Measurements from ENCODE around the gene LRRC55.
"Not testable (repeated sequence)": the region's sequence is repeated elsewhere in the genome, so short reads cannot be mapped to it uniquely, and the experiment has no call there.

The LRRC55 gene

GRCh38 chr11:57160665-57161064 lies 21.1 kb upstream of the LRRC55 start:
- DNase-seq: no peak

DNA sequence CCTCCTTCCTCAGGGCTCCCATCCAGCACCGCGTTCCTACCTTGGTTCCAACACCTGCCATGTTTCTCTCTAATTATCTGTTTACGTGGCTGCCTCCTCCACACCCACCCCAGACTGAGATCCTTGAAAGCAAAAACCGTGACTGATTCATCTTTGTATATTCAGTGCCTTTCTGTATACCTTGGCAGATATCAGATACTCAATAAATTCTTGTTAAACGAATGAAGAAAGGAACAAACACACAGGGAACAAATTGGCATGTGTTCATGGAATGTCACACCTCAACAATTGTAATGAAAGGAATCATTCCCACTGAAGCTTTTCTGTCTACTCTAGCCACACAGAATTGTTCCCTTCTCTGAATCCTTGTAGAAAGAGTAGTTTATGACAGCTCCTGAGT lies 20.4 kb upstream of the LRRC55 start:
- DNase-seq: no peak

- no peak for DNase-seq
These were observed 19.4 kb upstream of the LRRC55 start for GRCh38 chr11:57162179-57162898.

DNA sequence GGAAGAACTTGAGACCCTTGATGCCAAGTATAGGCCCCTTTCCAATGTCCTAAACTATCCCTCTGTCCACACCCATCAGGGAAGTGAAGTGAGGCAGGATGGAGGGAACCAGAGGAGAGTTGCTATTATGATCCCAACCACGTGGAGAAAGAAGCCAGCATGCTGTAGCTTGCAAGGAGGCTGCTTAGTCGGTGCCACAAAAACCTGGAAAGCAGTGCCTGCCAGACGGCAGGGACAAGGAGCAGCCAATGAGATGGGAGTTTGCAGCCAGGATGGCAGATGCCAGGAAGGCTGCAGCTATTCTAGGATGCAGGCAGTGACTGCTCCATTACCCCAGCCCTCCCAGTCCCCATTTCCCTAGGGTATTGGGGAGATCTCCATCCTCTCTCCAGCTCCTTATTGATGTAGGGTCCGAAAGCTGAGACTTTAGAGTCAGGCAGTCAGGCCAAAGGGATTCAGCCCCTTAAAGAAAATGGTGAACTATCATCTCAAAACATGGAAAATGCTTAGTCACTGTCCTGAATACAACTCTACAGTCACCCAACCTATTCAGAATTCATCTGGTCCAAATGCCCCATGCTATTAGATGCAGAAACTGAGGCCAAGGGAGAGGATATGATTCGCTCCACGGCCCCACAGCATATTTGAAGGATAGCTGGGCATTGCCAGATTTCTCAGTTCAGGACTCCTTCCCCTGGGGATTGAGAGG lies 18.4 kb upstream of the LRRC55 start:
- DNase-seq: peak in 2 of 51 donors; percentile 6 to 25

GRCh38 chr11:57164317-57164716 lies 17.4 kb upstream of the LRRC55 start:
- DNase-seq: no peak

- DNase-seq: peak in 16 of 51 donors; percentile 10 to 51 (median 22)
These were observed 14.5 kb upstream of the LRRC55 start for GRCh38 chr11:57167125-57167846.

GRCh38 chr11:57169732-57170313 lies 11.9 kb upstream of the LRRC55 start:
- DNase-seq: not testable (repeated sequence)

- no peak for DNase-seq
These were observed 9.7 kb upstream of the LRRC55 start for GRCh38 chr11:57172031-57172430.

DNA sequence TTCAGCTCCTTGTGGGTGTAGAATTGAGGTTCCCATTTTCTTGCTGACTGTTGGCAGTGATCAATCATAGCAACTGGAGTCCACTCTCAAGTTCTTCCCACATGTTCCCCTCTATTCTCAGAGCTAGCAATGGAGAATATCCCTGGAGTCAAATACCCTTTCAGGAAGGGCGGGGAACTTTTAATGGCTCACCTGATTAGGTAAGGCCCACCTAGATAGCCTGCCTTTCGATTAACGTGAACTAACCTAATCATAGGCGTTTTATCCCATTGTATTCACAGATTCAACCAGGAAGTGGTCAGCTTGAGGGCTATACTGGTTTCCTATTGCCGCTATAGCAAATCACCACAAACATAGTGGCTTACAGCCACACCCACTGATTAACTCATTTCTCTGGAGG lies 7.1 kb upstream of the LRRC55 start:
- no peak for DNase-seq

GRCh38 chr11:57175478-57175877 lies 6.3 kb upstream of the LRRC55 start:
- no peak for DNase-seq

DNA sequence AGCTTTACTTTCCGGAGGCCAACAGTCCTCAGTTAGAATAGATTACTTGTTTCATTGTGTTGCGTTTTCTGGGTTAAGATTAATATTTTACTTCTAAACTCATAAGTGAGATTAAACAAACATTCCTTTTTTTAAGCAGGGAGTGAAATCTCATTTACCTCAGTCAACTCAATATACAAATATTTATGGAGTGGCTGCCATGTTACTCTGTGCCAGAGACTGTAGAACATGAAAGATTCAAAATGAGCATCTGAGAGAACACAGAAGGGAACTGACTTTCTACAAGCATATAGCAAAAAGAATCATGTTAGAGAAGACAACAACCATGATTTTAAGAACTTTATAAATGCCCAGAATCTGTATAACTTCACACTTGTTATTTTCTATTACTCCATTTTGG lies 3.4 kb upstream of the LRRC55 start:
- no peak for DNase-seq

DNA sequence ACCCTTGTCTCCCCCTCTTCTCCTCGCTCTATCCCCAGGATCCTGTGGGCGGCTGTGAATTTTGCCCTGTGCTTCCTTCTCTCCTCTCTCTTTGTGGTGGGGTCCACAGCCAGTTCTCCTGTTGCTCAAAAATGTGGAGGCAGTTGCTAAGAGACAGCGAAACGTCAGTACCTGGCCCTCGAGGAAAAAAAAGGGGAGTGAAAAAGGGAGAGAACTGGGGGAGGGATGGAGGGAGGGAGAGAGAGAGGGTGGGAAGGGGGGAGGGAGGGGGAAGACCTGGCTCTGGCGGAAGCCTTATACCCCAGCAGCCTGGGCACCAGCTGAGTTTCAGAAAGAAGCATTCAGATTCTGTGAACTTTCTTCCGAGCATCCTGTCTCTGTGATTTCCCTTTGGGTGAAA lies 2.1 kb upstream of the LRRC55 start:
- no peak for DNase-seq

- peak in 9 of 51 donors; percentile 5 to 38 (median 14) for DNase-seq
These were observed 1.6 kb upstream of the LRRC55 start for GRCh38 chr11:57180081-57180561.

DNA sequence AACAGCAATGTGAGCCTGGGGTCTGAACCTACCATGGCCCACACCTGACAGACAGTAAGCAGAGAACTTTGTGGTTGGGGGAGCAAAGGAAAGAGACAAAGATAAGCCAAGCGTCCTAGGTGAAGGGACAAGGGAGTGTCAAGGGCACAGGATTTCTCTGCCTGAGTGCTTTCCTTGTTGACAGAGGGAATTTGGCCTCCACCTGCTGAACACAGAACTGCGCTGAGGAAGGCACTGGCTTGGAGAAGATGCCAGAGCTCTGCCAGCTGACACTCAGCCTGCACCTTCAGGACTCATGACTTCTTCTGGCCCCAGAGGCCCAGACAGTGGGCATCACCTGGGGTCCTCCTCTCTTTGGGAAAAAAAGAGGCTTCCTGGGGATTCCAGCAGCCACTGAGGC lies 789 bp upstream of the LRRC55 start:
- no peak for DNase-seq

GRCh38 chr11:57182896-57183295 lies 1.1 kb downstream of the LRRC55 start:
- DNase-seq: no peak

GRCh38 chr11:57190548-57190947 lies 8.8 kb downstream of the LRRC55 start:
- DNase-seq: no peak

DNA sequence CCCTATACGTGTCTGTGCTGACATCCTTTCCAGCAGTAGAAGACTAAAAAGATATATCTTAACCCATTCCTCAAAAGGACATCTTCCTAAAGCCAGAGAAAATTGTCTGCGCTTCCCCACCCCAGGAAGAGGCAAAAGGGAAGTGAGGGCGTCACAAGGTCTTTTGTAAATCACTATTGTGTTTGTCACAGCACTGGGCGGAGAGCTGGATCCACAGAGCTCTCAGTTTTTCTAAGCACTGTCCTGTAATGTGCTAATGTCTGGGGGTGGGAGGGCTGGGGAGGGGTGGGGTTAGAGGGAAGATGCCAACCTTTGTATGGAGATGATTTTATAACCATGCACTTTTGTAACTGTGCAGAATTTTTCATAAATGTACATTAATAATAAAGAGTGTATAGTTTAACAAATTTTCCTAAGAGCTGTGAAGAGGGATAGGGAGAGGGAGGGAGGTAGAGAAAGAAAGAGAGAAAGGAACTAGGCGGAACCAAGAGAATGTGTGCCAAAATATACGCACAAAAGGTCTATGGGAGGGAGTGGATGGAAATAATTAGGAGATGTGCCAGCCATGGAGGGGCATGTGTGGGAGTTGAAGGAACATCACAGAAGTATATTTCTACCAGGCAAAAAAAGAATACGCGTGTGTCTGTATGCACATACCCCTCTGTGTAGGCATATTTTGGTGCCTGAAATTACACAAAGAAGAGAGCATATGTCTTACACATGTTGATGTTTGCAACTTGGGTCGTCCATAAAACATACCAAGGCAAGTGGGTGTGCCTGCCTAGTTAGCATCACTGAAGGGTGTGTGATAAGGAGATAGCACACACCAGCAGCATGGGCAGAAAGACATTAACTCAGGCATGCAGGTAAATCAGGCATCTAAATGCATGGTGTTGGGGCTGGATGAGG lies 9.8 kb downstream of the LRRC55 start:
- no peak for DNase-seq

GRCh38 chr11:57192316-57192715 lies 10.6 kb downstream of the LRRC55 start:
- DNase-seq: no peak

GRCh38 chr11:57196596-57196995 lies 14.8 kb downstream of the LRRC55 start:
- DNase-seq: no peak

DNA sequence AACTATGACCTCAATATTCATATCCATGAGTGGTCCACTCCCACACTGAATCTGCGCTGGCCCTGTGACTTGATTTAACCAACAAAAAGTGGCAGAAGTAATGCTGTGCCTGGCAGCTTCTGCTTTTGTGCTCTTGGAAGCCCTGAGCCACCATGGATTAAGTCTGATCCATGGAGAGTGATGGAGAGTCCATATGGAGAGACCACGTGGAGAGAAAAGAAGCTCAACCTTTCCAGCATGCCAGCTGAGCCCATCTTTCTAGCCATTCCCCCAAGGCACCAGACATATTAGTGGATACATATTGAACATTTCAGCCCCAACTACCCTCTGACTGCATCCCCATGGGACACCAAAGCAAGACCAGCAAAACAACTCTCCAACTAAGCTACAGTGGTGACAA lies 16.0 kb downstream of the LRRC55 start:
- DNase-seq: no peak

DNA sequence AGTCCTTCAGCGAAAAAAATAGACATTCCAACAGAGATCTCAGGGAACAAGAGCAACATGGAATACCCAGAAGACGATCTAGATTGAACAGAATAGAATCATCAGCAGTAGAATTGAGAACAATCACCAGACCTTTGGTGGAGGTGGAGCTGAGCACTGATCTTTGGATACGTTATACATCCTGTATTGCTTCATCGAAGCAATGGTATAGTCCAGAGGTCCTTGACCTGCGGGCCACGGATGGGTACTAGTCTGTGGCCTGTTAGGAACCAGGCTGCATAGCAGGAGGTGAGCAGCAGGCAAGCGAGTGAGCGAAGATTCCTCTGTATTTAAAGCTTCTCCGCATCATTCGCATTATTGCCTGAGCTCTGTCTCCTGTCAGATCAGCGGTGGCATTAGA lies 17.6 kb downstream of the LRRC55 start:
- DNase-seq: no peak

All from hypothalamus (tissue), 51 donors.